Ovary (tissue), 3 donors: ENCODE results near the gene KLHL18.

Experiments used
- CTCF ChIP-seq, 3 donors: fragments of 450-650 bp in 2 of 3; fragments of 200-600 bp in 1 of 3; IDR thresholded peaks; one replicate each; pipeline versions ENCODE4 v1.5.1 to v1.8.0; 2016 to 2022; ENCODE audit warnings: antibody characterized with exemption in 3 of 3, mild to moderate bottlenecking in 1 of 3
- POLR2A ChIP-seq: fragments of 450-650 bp; IDR thresholded peaks from one replicate; pipeline ENCODE4 v1.6.1; 2017; ENCODE audit warnings: antibody characterized with exemption, mild to moderate bottlenecking, moderate library complexity
- donor health status: DM: no; HTN: no; CAD: no.

DNA sequence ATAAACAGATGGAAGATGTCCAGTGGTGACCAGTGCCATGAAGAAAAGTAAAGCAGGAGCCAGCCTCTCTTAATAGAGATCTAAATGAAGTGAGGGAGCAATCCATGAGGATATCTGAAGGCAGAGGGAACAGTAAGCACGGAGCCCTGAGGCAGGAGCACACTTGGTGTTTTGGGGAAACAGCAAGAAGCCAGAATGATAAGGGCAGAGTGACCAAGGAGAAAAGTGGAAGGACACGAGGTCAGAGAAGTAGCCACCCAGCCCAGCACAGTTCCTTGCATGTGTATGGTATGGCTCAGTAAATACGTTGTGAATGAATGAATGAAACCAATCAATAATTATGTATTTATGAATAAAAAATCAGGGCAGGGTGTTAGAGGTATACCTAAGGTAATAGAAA lies 11.6 kb downstream of the KLHL18 start:
- TF ChIP-seq CTCF (IDR thresholded peaks at IDR 0.05) (no peak), POLR2A (no peak)
